Measurements from ENCODE around the gene ZNF888.
"Not testable (repeated sequence)": the region's sequence is repeated elsewhere in the genome, so short reads cannot be mapped to it uniquely, and the experiment has no call there.

The ZNF888 gene

GRCh38 chr19:52942386-52943133 is 19.3 kb upstream of the ZNF888 start:
- DNase-seq: peak; percentile 61 to 97 (median 80)

GRCh38 chr19:52941941-52942385 is 18.7 kb upstream of the ZNF888 start:
- peak in 2 of 10 donors; percentile 69 to 77 for DNase-seq
- intact Hi-C loops (cut with DNase I): no loop called here

More at GRCh38 chr19:52942386-52943133, 19.3 kb upstream of the ZNF888 start:
- intact Hi-C loops (cut with DNase I): no loop called here

GRCh38 chr19:52941523-52941922 is 18.3 kb upstream of the ZNF888 start:
- intact Hi-C loops (cut with DNase I): not testable (repeated sequence)

GRCh38 chr19:52940905-52941304 is 17.7 kb upstream of the ZNF888 start:
- intact Hi-C loops (cut with DNase I): not testable (repeated sequence)
- DNase-seq: peak in 2 of 10 donors; percentile 13 to 22

More at GRCh38 chr19:52941523-52941922, 18.3 kb upstream of the ZNF888 start:
- peak in 1 of 10 donors; percentile 18 for DNase-seq

GRCh38 chr19:52938761-52939160 is 15.5 kb upstream of the ZNF888 start:
- no peak for DNase-seq
- intact Hi-C loops (cut with DNase I): no loop called here

- no peak for DNase-seq
- intact Hi-C loops (cut with DNase I): no loop called here
These were observed 13.7 kb upstream of the ZNF888 start for GRCh38 chr19:52936954-52937325.

- peak in 2 of 10 donors; percentile 27 to 59 for DNase-seq
These were observed 13.1 kb upstream of the ZNF888 start for GRCh38 chr19:52936151-52936953.

GRCh38 chr19:52935434-52935833 is 12.2 kb upstream of the ZNF888 start:
- DNase-seq: peak in 1 of 10 donors; percentile 53
- intact Hi-C loops (cut with DNase I): no loop called here

More at GRCh38 chr19:52936151-52936953, 13.1 kb upstream of the ZNF888 start:
- intact Hi-C loops (cut with DNase I): no loop called here

- intact Hi-C loops (cut with DNase I): not testable (repeated sequence)
- peak in 1 of 10 donors; percentile 19 for DNase-seq
These were observed 1.4 kb upstream of the ZNF888 start for GRCh38 chr19:52924641-52925040.

- intact Hi-C loops (cut with DNase I): no loop called here
- DNase-seq: peak in 5 of 10 donors; percentile 15 to 86 (median 20)
These were observed 758 bp upstream of the ZNF888 start for GRCh38 chr19:52923778-52924593.

GRCh38 chr19:52917531-52917930 is 5.7 kb downstream of the ZNF888 start:
- intact Hi-C loops (cut with DNase I): no loop called here
- no peak for DNase-seq

- no peak for DNase-seq
- intact Hi-C loops (cut with DNase I): no loop called here
These were observed 12.6 kb downstream of the ZNF888 start for GRCh38 chr19:52910648-52911047.

GRCh38 chr19:52904052-52904780 is 19.0 kb downstream of the ZNF888 start:
- intact Hi-C loops (cut with DNase I): not testable (repeated sequence)
- peak in 1 of 10 donors; percentile 23 for DNase-seq

GRCh38 chr19:52901842-52902241 is 21.4 kb downstream of the ZNF888 start:
- no peak for DNase-seq
- intact Hi-C loops (cut with DNase I): no loop called here

- intact Hi-C loops (cut with DNase I); DNase-seq: not testable (repeated sequence)
These were observed 24.6 kb downstream of the ZNF888 start for GRCh38 chr19:52898596-52898995.

- DNase-seq: peak in 2 of 10 donors; percentile 11 to 82
These were observed 25.1 kb downstream of the ZNF888 start for GRCh38 chr19:52898101-52898500.

GRCh38 chr19:52897138-52897935 is 25.9 kb downstream of the ZNF888 start, which contains the start of gene ZNF320:
TSS of gene ZNF320 (minus strand) at chr19:52897635. CDS start at chr19:52890255, 7,380 bp downstream.
- peak; percentile 91 to 99 (median 97) for DNase-seq
- intact Hi-C loops (cut with DNase I): no loop called here

More at GRCh38 chr19:52898101-52898500, 25.1 kb downstream of the ZNF888 start:
- intact Hi-C loops (cut with DNase I): no loop called here

- intact Hi-C loops (cut with DNase I): no loop called here
- peak in 2 of 10 donors; percentile 70 to 78 for DNase-seq
These were observed 26.6 kb downstream of the ZNF888 start for GRCh38 chr19:52896431-52897137.

Data from posterior cingulate gyrus (tissue), 11 donors.